HG03139 (cell line): ENCODE data around the gene BPIFA1.

ENCODE experiments used
- ATAC-seq: cut with Tn5 transposase; IDR thresholded peaks from one replicate; pipeline ENCODE4 v1.9.1; 2021; ENCODE audit not compliant: unreplicated experiment

The BPIFA1 gene

GRCh38 chr20:33235696-33236095 lies at the start of gene BPIFA1:
Gene BPIFA1 (plus strand): TSS chr20:33235996. CDS start chr20:33237712, 1,716 bp downstream.
- no peak for ATAC-seq

- ATAC-seq, result no peak
Measured at GRCh38 chr20:33187491-33187890, 48.3 kb upstream of the BPIFA1 start.

GRCh38 chr20:33188421-33188820 lies 47.4 kb upstream of the BPIFA1 start:
- no peak for ATAC-seq

- no peak for ATAC-seq
Measured at GRCh38 chr20:33191484-33191883, 44.3 kb upstream of the BPIFA1 start.

DNA sequence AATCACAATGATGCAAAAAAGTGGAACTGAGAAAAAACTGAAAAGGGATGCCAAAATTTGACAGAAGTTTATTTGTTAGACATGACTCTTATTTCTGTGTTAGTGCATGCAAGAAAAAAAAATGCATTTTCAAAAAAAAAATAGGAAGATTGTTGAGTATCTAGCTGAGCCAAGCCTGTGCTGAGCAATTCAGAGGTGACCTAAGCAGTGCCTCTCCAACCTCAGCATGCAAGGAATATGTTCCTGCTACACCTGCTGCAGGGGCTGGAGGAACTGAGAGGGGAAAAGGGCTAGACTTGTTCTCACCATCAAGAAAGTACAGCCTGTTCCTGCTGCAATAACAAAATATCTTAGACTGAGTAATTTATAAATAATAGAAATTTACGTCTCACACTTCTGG lies 43.8 kb upstream of the BPIFA1 start:
- ATAC-seq, result no peak

GRCh38 chr20:33192912-33193501 lies 42.8 kb upstream of the BPIFA1 start:
- ATAC-seq, result no peak

DNA sequence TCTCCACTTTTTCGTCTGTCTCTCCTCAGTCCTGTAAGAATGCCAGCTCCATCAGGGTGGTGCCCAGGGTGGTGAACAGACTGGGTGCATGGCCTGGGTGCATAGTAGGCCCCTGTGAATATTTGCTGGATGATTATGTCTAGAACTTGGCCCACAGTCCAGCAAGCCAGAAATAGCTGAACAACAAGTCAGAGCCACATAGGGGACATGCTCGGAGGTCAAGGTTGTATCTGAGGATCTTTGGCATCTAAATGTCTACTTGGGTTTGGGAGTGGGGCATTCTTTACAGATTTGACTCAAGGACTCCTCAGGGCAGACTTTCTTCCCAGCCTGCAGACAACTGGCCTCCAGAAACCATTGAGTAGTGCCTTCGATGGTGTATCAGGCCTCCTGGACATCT lies 36.8 kb upstream of the BPIFA1 start:
- ATAC-seq, result no peak

DNA sequence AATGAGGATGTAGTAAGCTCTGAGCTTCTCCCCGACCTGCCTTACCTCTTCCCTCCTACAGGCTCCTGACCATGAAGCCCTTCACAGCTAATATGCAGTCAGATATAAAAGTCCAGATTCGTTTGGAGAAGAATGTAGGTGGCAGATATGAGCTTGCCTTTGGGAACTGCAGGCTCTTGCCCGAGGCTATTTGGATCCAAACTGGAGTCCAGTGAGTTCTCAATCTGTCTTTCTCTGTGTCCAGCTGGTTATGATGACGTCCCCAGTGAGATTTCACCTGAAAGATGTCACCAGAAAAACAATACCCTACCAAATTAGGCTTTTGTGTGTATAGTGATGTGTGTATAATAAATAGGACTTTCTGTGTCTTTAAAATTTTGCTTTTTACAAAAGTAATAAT lies 33.3 kb upstream of the BPIFA1 start:
- ATAC-seq, result no peak

- no peak for ATAC-seq
Measured at GRCh38 chr20:33203444-33203843, 32.4 kb upstream of the BPIFA1 start.

GRCh38 chr20:33209789-33210188 lies 26.0 kb upstream of the BPIFA1 start:
- ATAC-seq, result no peak

- no peak for ATAC-seq
Measured at GRCh38 chr20:33210371-33210770, 25.4 kb upstream of the BPIFA1 start.

DNA sequence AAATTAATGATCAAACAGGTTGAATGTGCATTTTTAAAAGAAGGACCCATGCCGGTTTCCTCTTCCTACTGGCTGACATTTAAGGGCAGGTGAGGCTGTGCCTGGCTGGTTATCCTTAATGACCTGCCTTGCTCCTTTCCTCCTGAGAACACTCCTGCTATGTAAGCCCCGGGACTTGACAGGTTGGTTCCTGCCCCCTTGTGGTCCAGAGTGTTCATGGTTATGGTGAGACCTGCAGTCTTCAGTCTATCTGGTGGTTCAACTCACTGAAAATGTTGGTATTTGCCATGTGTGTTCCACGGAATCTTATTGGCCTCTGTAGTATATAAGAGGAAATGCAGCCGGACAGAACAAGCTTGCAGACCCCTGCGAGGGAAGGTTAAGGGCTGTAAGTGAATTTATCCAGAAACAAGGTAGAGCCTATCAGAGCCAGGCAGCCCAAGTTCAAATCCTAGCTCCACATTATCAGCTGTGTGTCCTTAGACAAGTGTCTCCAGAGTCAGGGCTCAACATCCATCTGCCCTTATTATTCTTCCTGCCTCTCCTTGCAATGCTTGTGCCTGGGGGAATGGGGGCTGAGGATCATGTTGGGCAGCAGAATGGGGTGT lies 23.9 kb upstream of the BPIFA1 start:
- no peak for ATAC-seq

DNA sequence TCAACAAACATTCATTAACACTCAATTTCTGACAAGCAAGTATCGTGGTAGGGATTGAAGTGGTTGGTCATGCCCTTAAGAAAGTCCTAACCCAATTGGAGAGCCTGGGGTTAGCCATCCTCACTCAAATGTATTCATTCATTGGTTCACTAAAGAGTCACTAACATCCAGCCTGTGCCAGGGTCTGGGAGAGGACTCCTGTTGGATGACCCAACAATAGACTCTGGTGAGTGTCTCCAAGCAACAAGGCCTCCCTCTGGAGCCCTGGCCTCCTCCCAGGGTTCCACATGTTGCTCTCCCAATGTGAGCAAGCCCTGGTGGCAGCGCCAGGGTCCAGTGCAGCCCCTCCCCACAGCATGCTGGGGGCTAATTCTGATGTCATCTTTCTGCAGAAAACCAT lies 18.7 kb upstream of the BPIFA1 start, which contains the start of gene BPIFA3:
TSS of gene BPIFA3 (plus strand) at position 301 of the 400 bp plus-strand sequence. CDS start 185 bp downstream, outside the sequence.
- no peak for ATAC-seq

DNA sequence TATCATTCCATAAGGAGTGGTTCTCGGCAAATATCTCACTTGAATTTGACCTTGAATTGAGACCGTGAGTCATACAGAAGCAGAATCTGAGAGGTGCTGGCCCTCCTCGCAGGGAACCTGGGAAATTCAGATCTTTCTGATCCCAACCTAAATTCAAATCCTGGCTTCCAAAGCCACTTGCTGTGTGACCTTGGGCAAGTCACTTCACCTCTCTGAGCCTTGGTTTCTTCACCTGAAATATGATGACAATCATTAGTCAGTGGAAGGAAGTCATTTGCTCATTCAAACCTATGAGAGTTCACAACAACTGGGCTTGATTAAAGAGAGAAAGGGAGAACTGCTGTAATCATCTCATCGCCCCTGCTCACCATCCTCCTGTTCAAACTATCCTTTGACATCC lies 11.4 kb upstream of the BPIFA1 start:
- no peak for ATAC-seq

DNA sequence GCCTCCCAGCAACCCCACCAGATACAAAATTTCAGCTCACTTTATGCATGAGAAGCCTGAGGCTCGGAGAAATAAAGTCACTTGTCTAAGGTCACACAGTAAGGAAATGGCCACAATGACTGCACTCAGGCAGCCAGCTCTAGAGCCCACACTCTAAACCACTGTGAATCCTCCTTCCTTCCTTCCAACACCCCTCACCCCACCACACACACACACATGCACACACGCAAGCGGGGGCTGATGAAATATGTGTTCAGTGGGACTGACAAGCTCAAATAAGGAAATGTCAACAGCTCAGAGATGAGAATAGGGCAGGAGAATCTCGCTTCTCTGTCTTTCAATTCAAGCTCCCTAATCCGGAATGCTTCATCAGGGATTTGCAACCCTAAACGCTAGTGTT lies 6.0 kb upstream of the BPIFA1 start:
- no peak for ATAC-seq

- ATAC-seq, result no peak
Measured at GRCh38 chr20:33231237-33231636, 4.6 kb upstream of the BPIFA1 start.

DNA sequence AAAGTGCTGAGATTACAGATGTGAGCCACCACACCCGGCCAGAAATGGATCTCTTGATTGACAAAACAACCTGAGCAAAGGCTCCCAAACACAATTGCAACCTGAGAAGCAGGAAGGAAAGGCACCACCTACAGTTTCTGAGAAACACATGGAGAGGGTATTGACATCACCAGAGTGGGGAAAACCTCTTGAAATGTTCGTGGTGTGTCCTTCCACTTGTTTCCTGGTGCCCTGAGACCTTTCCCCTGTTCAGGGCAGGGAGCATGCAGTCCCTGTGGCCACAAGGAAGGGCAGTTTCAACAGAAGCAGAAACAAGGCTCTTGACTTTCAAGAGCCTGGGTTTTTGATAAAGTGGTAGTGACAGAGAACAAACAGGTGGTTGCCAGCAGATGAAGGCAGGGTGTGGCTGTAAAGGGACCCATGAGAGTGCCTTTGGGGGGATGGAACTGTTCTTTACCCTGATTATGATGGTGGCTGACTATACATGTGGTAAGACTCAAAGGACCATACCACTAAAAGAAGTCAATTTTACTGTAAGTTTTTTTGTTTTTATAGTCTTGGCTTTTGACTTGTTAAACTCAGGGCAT lies 3.2 kb upstream of the BPIFA1 start:
- ATAC-seq, result no peak

- ATAC-seq, result no peak
Measured at GRCh38 chr20:33233129-33233774, 2.5 kb upstream of the BPIFA1 start.

GRCh38 chr20:33234050-33234449 lies 1.7 kb upstream of the BPIFA1 start:
- no peak for ATAC-seq

- ATAC-seq, result no peak
Measured at GRCh38 chr20:33236351-33236750, 555 bp downstream of the BPIFA1 start.

- no peak for ATAC-seq
Measured at GRCh38 chr20:33237989-33238388, 2.2 kb downstream of the BPIFA1 start.

DNA sequence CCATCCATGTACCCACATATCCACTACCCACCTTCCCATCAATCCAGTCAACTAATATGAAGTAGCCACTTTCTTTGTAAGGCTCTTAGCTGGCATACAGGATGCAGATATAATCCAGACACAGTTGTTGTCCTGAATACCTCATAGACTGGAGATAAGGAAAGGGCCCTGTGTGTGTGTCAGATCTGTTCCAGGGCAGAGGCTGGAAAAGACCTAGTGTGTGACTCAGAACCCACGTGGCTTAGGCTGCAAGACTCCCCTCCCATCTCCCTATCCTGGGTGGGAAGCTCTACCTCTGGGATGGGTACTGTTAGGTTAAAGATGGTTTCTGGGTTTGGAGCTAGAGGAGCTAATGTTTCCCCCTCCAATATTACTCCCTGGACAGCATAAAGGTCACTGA lies 3.6 kb downstream of the BPIFA1 start:
- no peak for ATAC-seq
